SK-N-SH (cell line): ENCODE results near the gene MLLT3. TPM values are rescaled to one million over a fixed set of nuclear protein-coding genes. Genes with fewer than 3 reads are reported as not detected.

Source experiments
- CTCF ChIA-PET: fragments of 300-600, 350-600 bp; formaldehyde crosslinking; extraction: SDS; loops from one replicate; lab custom pipeline; 2021; lab: Yijun Ruan, JAX
- POLR2A ChIA-PET: fragments of 350-600 bp; sonication (Branson Sonifier 250); formaldehyde crosslinking; extraction: SDS; loops from one replicate; lab custom pipeline; 2020; ENCODE audit warnings: antibody characterized with exemption, inconsistent platforms; lab: Yijun Ruan, JAX
- DNase-seq: peaks from one replicate; pipeline ENCODE4 v3.0.0; 2012
- H2AFZ ChIP-seq: fragments of 200-600 bp; sonication (generic); 2 replicates; pipeline ENCODE4 v1.8.1; 2016; ENCODE audit warnings: antibody characterized with exemption, mild to moderate bottlenecking, low read depth
- H3F3A ChIP-seq: fragments of 200-600 bp; sonication (generic); replicated peaks from 2 replicates; pipeline ENCODE3; 2016; ENCODE audit warnings: antibody characterized with exemption, mild to moderate bottlenecking; ENCODE audit not compliant: insufficient read depth
- H3K27ac ChIP-seq, 2 experiments: fragments of 200-500 bp in 1 of 2; fragments of 200-600 bp in 1 of 2; sonication (Bioruptor generic) in 1 of 2; sonication (generic), shearing (Covaris generic) in 1 of 2; 2 replicates each; pipeline versions ENCODE4 v1.5.1 to v1.6.1; 2014 to 2016; ENCODE audit warnings: low read depth in 2 of 2, inconsistent platforms in 1 of 2, low read length in 1 of 2, mild to moderate bottlenecking in 1 of 2, mixed read lengths in 1 of 2
- H3K27me3 ChIP-seq: fragments of 200-600 bp; sonication (generic), shearing (Covaris generic); 2 replicates; pipeline ENCODE4 v1.6.1; 2016; ENCODE audit warnings: mixed run types; ENCODE audit not compliant: insufficient read depth
- H3K36me3 ChIP-seq, 2 experiments: fragments of 200-500 bp in 1 of 2; fragments of 200-600 bp in 1 of 2; sonication (Bioruptor generic) in 1 of 2; sonication (generic) in 1 of 2; replicated peaks in 1 of 2; 2 replicates each; pipeline versions ENCODE3 to v1.5.1; 2014 to 2016; ENCODE audit warnings: low read length in 1 of 2, mild to moderate bottlenecking in 1 of 2; ENCODE audit not compliant: insufficient read depth in 2 of 2, control insufficient read depth in 1 of 2
- H3K4me1 ChIP-seq, 2 experiments: fragments of 200-500 bp in 1 of 2; fragments of 200-600 bp in 1 of 2; sonication (Bioruptor generic) in 1 of 2; sonication (generic), shearing (Covaris generic) in 1 of 2; 2 replicates each; pipeline versions ENCODE4 v1.5.1 to v1.6.1; 2014 to 2016; ENCODE audit warnings: low read depth in 1 of 2, low read length in 1 of 2, mixed run types in 1 of 2; ENCODE audit not compliant: insufficient read depth in 2 of 2, control insufficient read depth in 1 of 2
- H3K4me2 ChIP-seq: fragments of 200-600 bp; sonication (generic), shearing (Covaris generic); 2 replicates; pipeline ENCODE4 v1.6.1; 2017; ENCODE audit warnings: mixed run types
- H3K4me3 ChIP-seq, 2 experiments: fragments of 200-500 bp in 1 of 2; fragments of 200-600 bp in 1 of 2; sonication (Bioruptor generic) in 1 of 2; sonication (generic), shearing (Covaris generic) in 1 of 2; 2 replicates each; pipeline versions ENCODE4 v1.5.1 to v1.8.1; 2014 to 2016; ENCODE audit warnings: low read depth in 2 of 2, inconsistent platforms in 1 of 2, low read length in 1 of 2, mild to moderate bottlenecking in 1 of 2, mixed read lengths in 1 of 2, moderate library complexity in 1 of 2
- H3K79me2 ChIP-seq: fragments of 200-600 bp; sonication (generic); 2 replicates; pipeline ENCODE4 v1.8.1; 2017; ENCODE audit warnings: mild to moderate bottlenecking; ENCODE audit not compliant: insufficient read depth
- H3K9ac ChIP-seq: fragments of 200-600 bp; sonication (generic); 2 replicates; pipeline ENCODE4 v1.6.1; 2017; ENCODE audit warnings: mixed run types
- H3K9me2 ChIP-seq: fragments of 200-600 bp; sonication (generic); 2 replicates; pipeline ENCODE4 v1.6.1; 2017; ENCODE audit warnings: mixed run types
- H3K9me3 ChIP-seq: fragments of 200-600 bp; sonication (generic); 2 replicates; pipeline ENCODE4 v1.6.1; 2017; ENCODE audit warnings: mixed run types, mild to moderate bottlenecking, moderate library complexity
- H4K20me1 ChIP-seq: fragments of 200-600 bp; sonication (generic); 2 replicates; pipeline ENCODE4 v1.6.1; 2017; ENCODE audit warnings: mild to moderate bottlenecking, mixed run types; ENCODE audit not compliant: insufficient read depth
- ELF1 ChIP-seq: IDR thresholded peaks from 2 replicates; pipeline ENCODE4 v1.4.0; 2012
- EZH2phosphoT487 ChIP-seq: fragments of 200-600 bp; sonication (generic); IDR thresholded peaks from 2 replicates; pipeline ENCODE4 v1.6.1; 2017; ENCODE audit warnings: low read depth, mixed run types, mild to moderate bottlenecking, antibody characterized with exemption, moderate library complexity, borderline replicate concordance
- FOSL2 ChIP-seq: IDR thresholded peaks from 2 replicates; pipeline ENCODE4 v1.4.0; 2012; ENCODE audit warnings: low read depth, mild to moderate bottlenecking, moderate library complexity, borderline replicate concordance
- FOXM1 ChIP-seq: IDR thresholded peaks from 2 replicates; pipeline ENCODE4 v1.4.0; 2012; ENCODE audit warnings: low read depth, mild to moderate bottlenecking
- GABPA ChIP-seq: IDR thresholded peaks from 2 replicates; pipeline ENCODE4 v1.4.0; 2012; ENCODE audit warnings: low read depth, mild to moderate bottlenecking
- GATA2 ChIP-seq: sonication (generic); formaldehyde crosslinking; IDR thresholded peaks from 2 replicates; pipeline ENCODE4 v1.5.0; 2020; ENCODE audit warnings: mild to moderate bottlenecking, missing genetic modification reagents
- JUND ChIP-seq: IDR thresholded peaks from 2 replicates; pipeline ENCODE4 v1.4.0; 2012
- MEF2A ChIP-seq: IDR thresholded peaks from 2 replicates; pipeline ENCODE4 v1.4.0; 2012; ENCODE audit warnings: low read depth, borderline replicate concordance
- MXI1 ChIP-seq: IDR thresholded peaks from 2 replicates; pipeline ENCODE4 v1.6.1; 2012; ENCODE audit warnings: mild to moderate bottlenecking, low read depth, low read length, improper control_type of control experiment
- NRF1 ChIP-seq: IDR thresholded peaks from 2 replicates; pipeline ENCODE4 v1.6.1; 2012; ENCODE audit warnings: low read depth, mild to moderate bottlenecking, low read length
- RCOR1 ChIP-seq: fragments of 150-350 bp; IDR thresholded peaks from 2 replicates; pipeline ENCODE4 v1.6.1; 2017; ENCODE audit warnings: antibody characterized with exemption, low read length
- RXRA ChIP-seq: IDR thresholded peaks from 2 replicates; pipeline ENCODE4 v1.4.0; 2012; ENCODE audit warnings: low read depth, mild to moderate bottlenecking, borderline replicate concordance
- SMC3 ChIP-seq: IDR thresholded peaks from 2 replicates; pipeline ENCODE4 v1.6.1; 2012; ENCODE audit warnings: low read depth, low read length, improper control_type of control experiment
- TAF1 ChIP-seq: IDR thresholded peaks from 2 replicates; pipeline ENCODE4 v1.6.1; 2012; ENCODE audit warnings: low read depth, mild to moderate bottlenecking, low read length, moderate library complexity, borderline replicate concordance
- WGBS: methylation state at CpG from one replicate; pipeline ENCODE4 v1.1.6; 2017; ENCODE audit warnings: low lambda C conversion rate; 5-methylcytosine and 5-hydroxymethylcytosine counted together
- polyA plus RNA-seq, 3 experiments: library from polyadenylated mRNA; depleted of rRNA; stranded (reverse); fragments of >200 nt; gene quantifications; 2 replicates each; pipeline ENCODE4 v1.2.3, GENCODE V29; 2012
- TF ChIP-seq, protein P1 (sequence below): IDR thresholded peaks from 2 replicates; pipeline ENCODE4 v1.4.0; 2012; ENCODE audit warnings: low read depth, borderline replicate concordance
- TF ChIP-seq, protein P2 (sequence below): fragments of 150-350 bp; IDR thresholded peaks from 2 replicates; pipeline ENCODE4 v1.6.1; 2017; ENCODE audit warnings: antibody characterized with exemption, low read length, low read depth, borderline replicate concordance
- TF ChIP-seq, protein P3 (sequence below): IDR thresholded peaks from 2 replicates; pipeline ENCODE4 v1.6.1; 2012; ENCODE audit warnings: mild to moderate bottlenecking, low read depth, low read length, moderate library complexity

MLLT3 gene
- polyA plus RNA-seq, 1 of the 3 experiments (the other 2 are of a cell fraction) = 3.9 TPM

GRCh38 chr9:20378851-20379250 is 243.4 kb downstream of the MLLT3 start:
- H2AFZ ChIP-seq = no peak overlapping the region
- H3K4me3 ChIP-seq = no peak overlapping the region
- no peak overlapping the region for H3K4me2 ChIP-seq
- no peak overlapping the region for H3K9ac ChIP-seq
- H3K27me3 ChIP-seq = no peaks in the 10 kb centered on the region
- H3K27ac ChIP-seq = no peak overlapping the region
- no peaks in the 10 kb centered on the region for H3K9me3 ChIP-seq
- 80% methylated on average over 3 of the region's 3 CpGs for WGBS
- peaks cover 4% of the 10 kb centered on the region for H3F3A ChIP-seq
- ChIA-PET POLR2A (no interaction called here), CTCF (interaction anchor here (1.5 kb wide), 1 partner anchor 507 kb away, joined by 3 read pairs; no protein-coding TSS in a partner anchor)
- H3K9me2 ChIP-seq = no peaks in the 10 kb centered on the region
- DNase-seq = no peak
- no peaks in the 10 kb centered on the region for H4K20me1 ChIP-seq
- H3K36me3 ChIP-seq = no peaks in the 10 kb centered on the region
- TF ChIP-seq MEF2A = no peak
- no peak for TF ChIP-seq JUND
- TF ChIP-seq GATA2 (CRISPR knock-in tag) = no peak
- no peak for TF ChIP-seq SMC3
- no peak for TF ChIP-seq TAF1
- no peak for TF ChIP-seq RXRA
- TF ChIP-seq MXI1 = no peak
- TF ChIP-seq, protein P1, sequence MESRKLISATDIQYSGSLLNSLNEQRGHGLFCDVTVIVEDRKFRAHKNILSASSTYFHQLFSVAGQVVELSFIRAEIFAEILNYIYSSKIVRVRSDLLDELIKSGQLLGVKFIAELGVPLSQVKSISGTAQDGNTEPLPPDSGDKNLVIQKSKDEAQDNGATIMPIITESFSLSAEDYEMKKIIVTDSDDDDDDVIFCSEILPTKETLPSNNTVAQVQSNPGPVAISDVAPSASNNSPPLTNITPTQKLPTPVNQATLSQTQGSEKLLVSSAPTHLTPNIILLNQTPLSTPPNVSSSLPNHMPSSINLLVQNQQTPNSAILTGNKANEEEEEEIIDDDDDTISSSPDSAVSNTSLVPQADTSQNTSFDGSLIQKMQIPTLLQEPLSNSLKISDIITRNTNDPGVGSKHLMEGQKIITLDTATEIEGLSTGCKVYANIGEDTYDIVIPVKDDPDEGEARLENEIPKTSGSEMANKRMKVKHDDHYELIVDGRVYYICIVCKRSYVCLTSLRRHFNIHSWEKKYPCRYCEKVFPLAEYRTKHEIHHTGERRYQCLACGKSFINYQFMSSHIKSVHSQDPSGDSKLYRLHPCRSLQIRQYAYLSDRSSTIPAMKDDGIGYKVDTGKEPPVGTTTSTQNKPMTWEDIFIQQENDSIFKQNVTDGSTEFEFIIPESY = no peak
- TF ChIP-seq GABPA = no peak
- TF ChIP-seq, protein P2, sequence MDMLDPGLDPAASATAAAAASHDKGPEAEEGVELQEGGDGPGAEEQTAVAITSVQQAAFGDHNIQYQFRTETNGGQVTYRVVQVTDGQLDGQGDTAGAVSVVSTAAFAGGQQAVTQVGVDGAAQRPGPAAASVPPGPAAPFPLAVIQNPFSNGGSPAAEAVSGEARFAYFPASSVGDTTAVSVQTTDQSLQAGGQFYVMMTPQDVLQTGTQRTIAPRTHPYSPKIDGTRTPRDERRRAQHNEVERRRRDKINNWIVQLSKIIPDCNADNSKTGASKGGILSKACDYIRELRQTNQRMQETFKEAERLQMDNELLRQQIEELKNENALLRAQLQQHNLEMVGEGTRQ = no peak
- TF ChIP-seq FOSL2 = no peak
- TF ChIP-seq EZH2phosphoT487 = no peak
- H3K4me1 ChIP-seq = no peaks in the 10 kb centered on the region; a peak in 1 of 4 replicates
- no peaks in the 10 kb centered on the region for H3K79me2 ChIP-seq

- H3K9me3 ChIP-seq = no peaks in the 10 kb centered on the region
- H3K27ac ChIP-seq = no peak overlapping the region
- no peak overlapping the region for H3K9ac ChIP-seq
- no peaks in the 10 kb centered on the region for H3K27me3 ChIP-seq
- ChIA-PET CTCF (interaction anchor here (1.5 kb wide), 1 partner anchor 508 kb away, joined by 3 read pairs; no protein-coding TSS in a partner anchor), POLR2A (no interaction called here)
- no peaks in the 10 kb centered on the region; a peak in 1 of 4 replicates for H3K4me1 ChIP-seq
- H3K79me2 ChIP-seq = no peaks in the 10 kb centered on the region
- no peak for DNase-seq
- no peak overlapping the region for H3K4me3 ChIP-seq
- no peak overlapping the region for H2AFZ ChIP-seq
- H3K9me2 ChIP-seq = no peaks in the 10 kb centered on the region
- peaks cover 4% of the 10 kb centered on the region for H3F3A ChIP-seq
- H3K36me3 ChIP-seq = no peaks in the 10 kb centered on the region
- no peak overlapping the region for H3K4me2 ChIP-seq
- no peaks in the 10 kb centered on the region for H4K20me1 ChIP-seq
- no peak for TF ChIP-seq RCOR1
- no peak for TF ChIP-seq TAF1
- TF ChIP-seq RXRA = no peak
- TF ChIP-seq, protein P3, sequence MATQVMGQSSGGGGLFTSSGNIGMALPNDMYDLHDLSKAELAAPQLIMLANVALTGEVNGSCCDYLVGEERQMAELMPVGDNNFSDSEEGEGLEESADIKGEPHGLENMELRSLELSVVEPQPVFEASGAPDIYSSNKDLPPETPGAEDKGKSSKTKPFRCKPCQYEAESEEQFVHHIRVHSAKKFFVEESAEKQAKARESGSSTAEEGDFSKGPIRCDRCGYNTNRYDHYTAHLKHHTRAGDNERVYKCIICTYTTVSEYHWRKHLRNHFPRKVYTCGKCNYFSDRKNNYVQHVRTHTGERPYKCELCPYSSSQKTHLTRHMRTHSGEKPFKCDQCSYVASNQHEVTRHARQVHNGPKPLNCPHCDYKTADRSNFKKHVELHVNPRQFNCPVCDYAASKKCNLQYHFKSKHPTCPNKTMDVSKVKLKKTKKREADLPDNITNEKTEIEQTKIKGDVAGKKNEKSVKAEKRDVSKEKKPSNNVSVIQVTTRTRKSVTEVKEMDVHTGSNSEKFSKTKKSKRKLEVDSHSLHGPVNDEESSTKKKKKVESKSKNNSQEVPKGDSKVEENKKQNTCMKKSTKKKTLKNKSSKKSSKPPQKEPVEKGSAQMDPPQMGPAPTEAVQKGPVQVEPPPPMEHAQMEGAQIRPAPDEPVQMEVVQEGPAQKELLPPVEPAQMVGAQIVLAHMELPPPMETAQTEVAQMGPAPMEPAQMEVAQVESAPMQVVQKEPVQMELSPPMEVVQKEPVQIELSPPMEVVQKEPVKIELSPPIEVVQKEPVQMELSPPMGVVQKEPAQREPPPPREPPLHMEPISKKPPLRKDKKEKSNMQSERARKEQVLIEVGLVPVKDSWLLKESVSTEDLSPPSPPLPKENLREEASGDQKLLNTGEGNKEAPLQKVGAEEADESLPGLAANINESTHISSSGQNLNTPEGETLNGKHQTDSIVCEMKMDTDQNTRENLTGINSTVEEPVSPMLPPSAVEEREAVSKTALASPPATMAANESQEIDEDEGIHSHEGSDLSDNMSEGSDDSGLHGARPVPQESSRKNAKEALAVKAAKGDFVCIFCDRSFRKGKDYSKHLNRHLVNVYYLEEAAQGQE = no peak
- TF ChIP-seq NRF1 = no peak
- TF ChIP-seq MEF2A = no peak
- TF ChIP-seq, protein P1 = no peak
- TF ChIP-seq ELF1 = no peak
- no peak for TF ChIP-seq FOXM1
- TF ChIP-seq JUND = no peak
- TF ChIP-seq, protein P2 = no peak
Observed at GRCh38 chr9:20377790-20378189, 244.5 kb downstream of the MLLT3 start.
